Esophagus muscularis mucosa (tissue), 4 donors: ENCODE data around the gene MASTL. TPM values are rescaled to one million over a fixed set of nuclear protein-coding genes. Genes with fewer than 3 reads are reported as not detected.

Experiments
- DNase-seq: peaks from one replicate; pipeline ENCODE4 v3.0.0-alpha.2; 2017; ENCODE audit errors: extremely low spot score
- H3K27ac ChIP-seq, 4 donors: fragments of 200-600 bp; sonication (generic); replicated peaks in 1 of 4; 1 replicate in 3 of 4; 2 replicates in 1 of 4; pipeline ENCODE4 v1.5.1; 2016 to 2019; ENCODE audit warnings: mild to moderate bottlenecking in 1 of 4
- H3K27me3 ChIP-seq, 4 donors: fragments of 200-600 bp; sonication (generic); one replicate each; pipeline versions ENCODE4 v1.5.1 to v1.6.0; 2016 to 2019
- H3K36me3 ChIP-seq, 4 donors: fragments of 200-600 bp; sonication (generic); one replicate each; pipeline ENCODE4 v1.5.1; 2016 to 2019
- H3K4me1 ChIP-seq, 4 donors: fragments of 200-600 bp; sonication (generic); one replicate each; pipeline ENCODE4 v1.5.1; 2016 to 2019
- H3K4me3 ChIP-seq, 4 donors: fragments of 200-600 bp; sonication (generic); 1 replicate in 2 of 4; 2 replicates in 2 of 4; pipeline ENCODE4 v1.5.1; 2016 to 2019; ENCODE audit warnings: mild to moderate bottlenecking in 4 of 4, moderate library complexity in 1 of 4
- H3K9me3 ChIP-seq, 4 donors: fragments of 200-600 bp; sonication (generic); 1 replicate in 3 of 4; 2 replicates in 1 of 4; pipeline ENCODE4 v1.5.1; 2016 to 2019
- CTCF ChIP-seq, 3 experiments: fragments of 200-600 bp in 2 of 3; fragments of 450-650 bp in 1 of 3; sonication (generic) in 2 of 3; IDR thresholded peaks; one replicate each; pipeline ENCODE4 v1.5.1; 2017 to 2019; ENCODE audit warnings: antibody characterized with exemption in 3 of 3, mild to moderate bottlenecking in 2 of 3, moderate library complexity in 1 of 3
- EP300 ChIP-seq: sonication (generic); formaldehyde crosslinking; IDR thresholded peaks from one replicate; pipeline ENCODE4 v1.6.1; 2017; ENCODE audit warnings: antibody characterized with exemption
- POLR2A ChIP-seq: fragments of 450-650 bp; IDR thresholded peaks from one replicate; pipeline ENCODE4 v1.6.1; 2017; ENCODE audit warnings: antibody characterized with exemption, moderate library complexity, mild to moderate bottlenecking, low read depth
- POLR2AphosphoS5 ChIP-seq, 2 donors: sonication (generic); formaldehyde crosslinking; IDR thresholded peaks; one replicate each; pipeline ENCODE4 v1.6.1; 2017; ENCODE audit warnings: antibody characterized with exemption in 2 of 2
- WGBS: methylation state at CpG from one replicate; pipeline ENCODE4 v1.1.5; 2018; 5-methylcytosine and 5-hydroxymethylcytosine counted together
- intact Hi-C: fragments of 100-400 bp; cut with DNase I; formaldehyde crosslinking; loops from one replicate; pipeline ENCODE4 v1.15.1; 2023
- total RNA-seq, 4 donors: library from RNA; depleted of rRNA; stranded (reverse); fragments of >200 nt; gene quantifications; one replicate each; pipeline versions ENCODE4 v1.1.0 to v1.2.1, GENCODE V29; 2016

Gene MASTL
- total RNA-seq, 4 donors from 2014 or later, result 3.0 to 6.2 (median 4.1) TPM

- WGBS, result 100% methylated on average over 4 of the region's 4 CpGs
- TF ChIP-seq POLR2A, result no peak
- TF ChIP-seq CTCF (IDR thresholded peaks at IDR 0.05), result no peak
- TF ChIP-seq POLR2AphosphoS5 (IDR thresholded peaks at IDR 0.05), result no peak
- Histone ChIP-seq H3K36me3 (peaks cover 3 to 30% (median 10%) of the 10 kb centered on the region in 4 donors), H3K4me3 (no peak overlapping the region), H3K27ac (no peak overlapping the region), H3K4me1 (no peaks in the 10 kb centered on the region), H3K9me3 (no peaks in the 10 kb centered on the region), H3K27me3 (no peaks in the 10 kb centered on the region)
- DNase-seq, result no peak
- intact Hi-C loops, result no loop called here
Measured at GRCh38 chr10:27188897-27189296, 33.7 kb downstream of the MASTL start.

DNA sequence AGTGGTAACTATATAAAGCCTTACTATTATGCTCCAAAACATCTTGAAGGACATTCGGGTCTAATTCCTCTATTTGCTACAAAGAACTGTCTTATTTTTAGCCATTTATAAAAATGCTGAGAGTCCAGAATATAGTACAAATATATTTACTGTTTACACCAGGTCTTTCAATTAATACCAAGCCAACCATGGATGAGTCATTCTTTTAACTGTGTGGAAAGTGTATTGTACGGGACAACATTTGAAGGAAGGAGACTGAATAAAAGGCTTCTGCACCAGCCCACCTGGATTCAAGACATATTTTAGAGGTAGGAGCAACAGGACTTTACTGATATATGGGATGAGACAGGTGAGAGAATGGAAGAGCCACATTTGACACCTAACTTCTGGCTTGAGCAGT is 35.4 kb downstream of the MASTL start:
- H3K27ac ChIP-seq, result no peak overlapping the region
- no peaks in the 10 kb centered on the region for H3K27me3 ChIP-seq
- peaks cover 0 to 29% (median 5%) of the 10 kb centered on the region in 4 donors for H3K36me3 ChIP-seq
- no peak for TF ChIP-seq POLR2AphosphoS5 (IDR thresholded peaks at IDR 0.05)
- no peak for TF ChIP-seq CTCF (IDR thresholded peaks at IDR 0.05)
- no peak for TF ChIP-seq POLR2A
- no peak for TF ChIP-seq EP300
- no peak for DNase-seq
- H3K4me3 ChIP-seq, result no peak overlapping the region
- 90% methylated on average over 2 of the region's 2 CpGs for WGBS
- H3K9me3 ChIP-seq, result no peaks in the 10 kb centered on the region
- intact Hi-C loops, result no loop called here
- H3K4me1 ChIP-seq, result no peaks in the 10 kb centered on the region

DNA sequence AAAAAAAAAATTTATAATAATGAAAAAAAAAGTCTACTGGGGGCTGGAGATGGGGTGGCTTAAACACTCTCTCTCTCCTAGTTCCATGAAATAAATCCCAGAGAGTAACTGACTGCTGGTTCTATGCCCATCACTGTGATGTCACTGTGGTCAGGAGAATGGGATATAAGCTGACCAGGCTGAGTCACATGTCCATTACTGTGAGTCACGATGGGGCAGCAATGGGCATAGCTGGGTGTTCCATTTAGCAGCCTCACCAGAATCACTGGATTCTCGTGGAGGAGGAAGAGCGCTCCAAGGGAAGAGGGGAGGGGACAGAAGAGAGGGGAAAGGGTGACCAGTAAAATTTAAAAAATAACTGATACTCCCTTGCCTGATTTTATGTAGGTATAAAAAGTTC is 37.1 kb downstream of the MASTL start:
- WGBS, result 54% methylated on average over 3 of the region's 3 CpGs
- Histone ChIP-seq H3K4me3 (no peak overlapping the region), H3K27ac (no peak overlapping the region), H3K36me3 (peaks cover 0 to 29% (median 14%) of the 10 kb centered on the region in 4 donors), H3K27me3 (no peaks in the 10 kb centered on the region), H3K4me1 (peaks cover 0 to 1% (median 0%) of the 10 kb centered on the region in 4 donors), H3K9me3 (no peaks in the 10 kb centered on the region)
- TF ChIP-seq CTCF (IDR thresholded peaks at IDR 0.05), result no peak
- no peak for TF ChIP-seq EP300
- no peak for TF ChIP-seq POLR2A
- no peak for TF ChIP-seq POLR2AphosphoS5 (IDR thresholded peaks at IDR 0.05)
- intact Hi-C loops, result no loop called here
- DNase-seq, result no peak

DNA sequence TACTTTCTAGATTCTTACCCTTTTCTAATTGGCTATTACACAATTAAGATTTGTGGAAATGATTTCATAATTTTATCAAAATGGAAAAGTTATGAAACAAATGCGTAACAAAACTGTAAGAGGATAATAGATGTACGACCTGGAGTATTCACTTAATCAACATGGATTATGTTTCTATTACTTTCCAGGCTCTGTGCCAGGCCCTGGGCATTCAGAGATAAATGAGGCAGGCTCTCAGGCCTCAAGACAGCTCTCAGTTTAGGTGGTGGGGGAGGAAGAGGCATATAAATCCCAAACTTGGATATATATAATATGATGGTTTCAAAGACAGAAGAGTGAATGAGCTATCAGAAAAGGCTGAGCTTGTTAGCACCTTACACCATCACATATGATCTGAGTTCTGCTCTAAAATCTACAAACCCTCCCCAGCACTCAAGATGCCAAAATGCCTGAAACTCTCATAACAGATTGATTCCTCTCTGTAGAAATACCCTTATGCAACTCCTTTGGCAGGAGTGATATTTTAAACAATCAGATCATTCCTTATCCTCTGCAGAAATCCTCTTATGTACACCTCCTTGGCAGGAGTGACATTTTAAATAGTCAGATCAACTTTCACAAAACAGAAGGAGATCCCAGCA is 42.9 kb downstream of the MASTL start:
- TF ChIP-seq CTCF (IDR thresholded peaks at IDR 0.05) (no peak), POLR2A (no peak), EP300 (no peak), POLR2AphosphoS5 (IDR thresholded peaks at IDR 0.05) (no peak)
- WGBS, result 35% methylated on average over 2 of the region's 2 CpGs
- Histone ChIP-seq H3K27me3 (no peaks in the 10 kb centered on the region), H3K36me3 (peaks cover 4 to 76% (median 41%) of the 10 kb centered on the region in 4 donors), H3K4me3 (no peak overlapping the region), H3K27ac (peak overlapping the region in 3 of 4 donors; percentile 23 to 63 (median 45)), H3K9me3 (no peaks in the 10 kb centered on the region), H3K4me1 (peaks cover 0 to 21% (median 14%) of the 10 kb centered on the region in 4 donors)
- no peak for DNase-seq
- intact Hi-C loops, result no loop called here

GRCh38 chr10:27203806-27204205 is 48.7 kb downstream of the MASTL start:
- intact Hi-C loops, result no loop called here

More at GRCh38 chr10:27203806-27204205, 48.7 kb downstream of the MASTL start:
- no peaks in the 10 kb centered on the region for H3K27me3 ChIP-seq
- peaks cover 0 to 7% (median under 1%) of the 10 kb centered on the region in 4 donors for H3K4me1 ChIP-seq
- TF ChIP-seq CTCF (IDR thresholded peaks at IDR 0.05) (no peak), POLR2AphosphoS5 (IDR thresholded peaks at IDR 0.05) (no peak), POLR2A (no peak), EP300 (no peak)
- no peak overlapping the region for H3K27ac ChIP-seq
- no peaks in the 10 kb centered on the region for H3K9me3 ChIP-seq
- WGBS, result 76% methylated on average over 5 of the region's 5 CpGs
- no peak overlapping the region for H3K4me3 ChIP-seq
- no peak for DNase-seq
- peaks cover 18 to 97% (median 78%) of the 10 kb centered on the region in 4 donors for H3K36me3 ChIP-seq
